Measurements from ENCODE around the gene TRNP1. TPM values are rescaled to one million over a fixed set of nuclear protein-coding genes. Genes with fewer than 3 reads are reported as not detected.

The TRNP1 gene
- total RNA-seq, 1 donor from 2014 or later: 48.8 TPM

DNA sequence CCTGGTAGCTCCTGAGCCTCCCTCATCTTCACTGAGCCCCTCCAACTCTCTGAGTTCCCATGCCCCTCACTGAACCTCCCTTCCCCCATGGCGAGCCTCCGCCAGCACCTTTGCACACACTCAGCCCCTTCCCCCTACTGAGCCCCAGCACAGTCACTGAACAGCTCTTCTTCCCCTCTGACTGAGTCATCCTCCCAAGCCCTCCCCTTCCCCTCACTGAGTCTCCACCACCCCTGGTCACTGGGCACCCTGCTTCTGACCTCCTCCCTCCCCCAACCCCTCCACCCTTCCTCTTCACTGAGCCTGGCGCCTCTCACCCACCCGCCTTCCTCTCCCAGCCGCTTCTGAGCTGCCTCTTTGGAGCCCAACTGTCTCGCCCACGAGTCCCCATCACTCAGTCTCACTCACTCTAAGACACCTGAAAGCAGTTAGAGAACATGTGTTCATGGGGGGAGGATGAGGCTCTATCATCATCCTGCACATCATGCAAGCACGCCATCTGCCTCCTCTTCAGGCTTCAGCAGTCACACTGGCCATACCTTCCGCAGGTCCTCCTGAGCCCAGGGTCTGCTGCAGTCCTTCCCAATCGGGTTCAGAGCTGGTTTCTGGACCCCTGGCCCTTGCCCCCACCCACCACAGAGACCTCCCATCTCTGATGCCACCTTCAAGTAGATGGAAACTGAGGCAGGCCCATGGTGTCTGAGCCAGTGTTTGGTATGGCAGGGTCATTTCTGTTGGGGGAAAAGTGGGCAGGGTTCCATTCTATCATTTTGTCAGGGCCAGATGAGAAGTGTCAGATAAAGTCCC lies 2.0 kb upstream of the TRNP1 start:
- DNase-seq (ENCODE audit: low spot score, unreplicated experiment): no peak
- Mint-ChIP-seq H3K4me1 (ENCODE audit: low read depth) (peaks cover 33% of the 10 kb centered on the region), H3K9me3 (ENCODE audit: low read depth) (no peaks in the 10 kb centered on the region), H3K27me3 (peaks cover 2% of the 10 kb centered on the region), H3K4me3 (ENCODE audit: low read depth) (peak overlapping the region; percentile 5), H3K27ac (peak overlapping the region; percentile 97), H3K36me3 (ENCODE audit: insufficient read depth) (peaks cover 2% of the 10 kb centered on the region)
- TF ChIP-seq, protein P1, sequence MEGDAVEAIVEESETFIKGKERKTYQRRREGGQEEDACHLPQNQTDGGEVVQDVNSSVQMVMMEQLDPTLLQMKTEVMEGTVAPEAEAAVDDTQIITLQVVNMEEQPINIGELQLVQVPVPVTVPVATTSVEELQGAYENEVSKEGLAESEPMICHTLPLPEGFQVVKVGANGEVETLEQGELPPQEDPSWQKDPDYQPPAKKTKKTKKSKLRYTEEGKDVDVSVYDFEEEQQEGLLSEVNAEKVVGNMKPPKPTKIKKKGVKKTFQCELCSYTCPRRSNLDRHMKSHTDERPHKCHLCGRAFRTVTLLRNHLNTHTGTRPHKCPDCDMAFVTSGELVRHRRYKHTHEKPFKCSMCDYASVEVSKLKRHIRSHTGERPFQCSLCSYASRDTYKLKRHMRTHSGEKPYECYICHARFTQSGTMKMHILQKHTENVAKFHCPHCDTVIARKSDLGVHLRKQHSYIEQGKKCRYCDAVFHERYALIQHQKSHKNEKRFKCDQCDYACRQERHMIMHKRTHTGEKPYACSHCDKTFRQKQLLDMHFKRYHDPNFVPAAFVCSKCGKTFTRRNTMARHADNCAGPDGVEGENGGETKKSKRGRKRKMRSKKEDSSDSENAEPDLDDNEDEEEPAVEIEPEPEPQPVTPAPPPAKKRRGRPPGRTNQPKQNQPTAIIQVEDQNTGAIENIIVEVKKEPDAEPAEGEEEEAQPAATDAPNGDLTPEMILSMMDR (IDR thresholded peaks at IDR 0.05; ENCODE audit: unreplicated experiment): no peak

DNA sequence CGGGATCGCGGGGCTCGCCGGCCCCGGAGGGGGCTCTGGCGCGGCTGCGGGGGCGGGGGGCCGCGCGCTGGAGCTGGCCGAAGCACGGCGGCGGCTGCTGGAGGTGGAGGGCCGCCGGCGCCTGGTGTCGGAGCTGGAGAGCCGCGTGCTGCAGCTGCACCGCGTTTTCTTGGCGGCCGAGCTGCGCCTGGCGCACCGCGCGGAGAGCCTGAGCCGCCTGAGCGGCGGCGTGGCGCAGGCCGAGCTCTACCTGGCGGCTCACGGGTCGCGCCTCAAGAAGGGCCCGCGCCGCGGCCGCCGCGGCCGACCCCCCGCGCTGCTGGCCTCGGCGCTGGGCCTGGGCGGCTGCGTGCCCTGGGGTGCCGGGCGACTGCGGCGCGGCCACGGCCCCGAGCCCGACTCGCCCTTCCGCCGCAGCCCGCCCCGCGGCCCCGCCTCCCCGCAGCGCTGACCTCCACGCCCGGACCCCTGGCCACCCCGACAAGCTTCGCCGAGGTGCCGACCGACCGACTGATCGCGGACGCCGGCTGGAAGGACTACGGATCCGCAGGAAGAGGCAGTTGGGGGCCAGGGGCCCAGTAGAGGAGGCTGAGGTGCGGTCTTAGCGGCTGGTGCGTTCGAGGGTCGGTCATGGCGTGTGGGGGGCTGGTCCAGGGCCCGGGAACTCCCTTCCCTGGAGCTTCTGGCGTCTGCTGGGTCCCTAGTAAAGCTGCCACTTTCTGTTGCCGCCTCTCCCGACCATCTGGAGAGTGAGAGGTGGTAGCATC lies 711 bp downstream of the TRNP1 start:
- Mint-ChIP-seq H3K27me3 (peaks cover 2% of the 10 kb centered on the region), H3K4me1 (ENCODE audit: low read depth) (peaks cover 42% of the 10 kb centered on the region), H3K27ac (peak overlapping the region; percentile 49), H3K36me3 (ENCODE audit: insufficient read depth) (peaks cover 4% of the 10 kb centered on the region), H3K9me3 (ENCODE audit: low read depth) (no peaks in the 10 kb centered on the region), H3K4me3 (ENCODE audit: low read depth) (peak overlapping the region; percentile 83)
- TF ChIP-seq, protein P1 (IDR thresholded peaks at IDR 0.05; ENCODE audit: unreplicated experiment): no peak
- DNase-seq (ENCODE audit: low spot score, unreplicated experiment): peak; percentile 31

DNA sequence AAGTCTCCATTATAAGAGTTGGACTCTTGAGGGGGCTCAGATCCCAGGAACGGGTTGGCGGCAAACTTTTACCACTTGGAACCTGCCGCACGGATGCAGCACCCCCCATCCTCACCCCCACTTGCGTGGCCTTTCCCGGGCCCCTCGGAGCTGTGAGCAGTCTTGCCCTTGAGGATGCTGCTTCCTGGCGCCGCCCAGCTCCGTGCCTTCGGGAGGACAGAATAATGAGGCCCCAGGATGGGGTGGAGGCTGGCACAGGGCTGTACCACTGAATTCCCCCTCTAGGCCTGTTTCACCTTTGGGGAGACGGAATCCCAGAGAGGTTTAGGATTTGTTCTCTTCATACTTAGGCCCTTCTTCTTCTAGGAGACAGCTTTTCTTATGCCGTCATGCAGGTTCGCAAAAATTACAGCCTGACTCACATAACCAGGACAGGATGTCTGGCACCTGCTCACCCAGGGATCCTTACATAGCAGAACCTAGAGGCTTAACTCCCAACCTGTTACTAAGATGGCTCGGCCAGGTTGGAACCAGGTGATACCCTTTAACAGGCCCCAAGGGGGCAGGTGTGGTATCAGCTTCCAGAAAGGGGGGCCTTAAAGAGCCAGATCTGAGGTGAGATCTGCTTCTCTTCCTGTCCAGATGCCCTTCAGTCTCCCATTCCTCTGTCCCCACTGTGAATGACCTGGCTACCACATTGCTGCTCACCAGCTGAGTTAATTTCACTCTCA lies 1.5 kb downstream of the TRNP1 start:
- Mint-ChIP-seq H3K4me3 (ENCODE audit: low read depth) (peak overlapping the region; percentile 83), H3K27me3 (peaks cover 2% of the 10 kb centered on the region), H3K36me3 (ENCODE audit: insufficient read depth) (peaks cover 4% of the 10 kb centered on the region), H3K9me3 (ENCODE audit: low read depth) (no peaks in the 10 kb centered on the region), H3K4me1 (ENCODE audit: low read depth) (peaks cover 42% of the 10 kb centered on the region), H3K27ac (peak overlapping the region; percentile 70)
- no peak for DNase-seq (ENCODE audit: low spot score, unreplicated experiment)
- TF ChIP-seq, protein P1 (IDR thresholded peaks at IDR 0.05; ENCODE audit: unreplicated experiment): no peak

DNA sequence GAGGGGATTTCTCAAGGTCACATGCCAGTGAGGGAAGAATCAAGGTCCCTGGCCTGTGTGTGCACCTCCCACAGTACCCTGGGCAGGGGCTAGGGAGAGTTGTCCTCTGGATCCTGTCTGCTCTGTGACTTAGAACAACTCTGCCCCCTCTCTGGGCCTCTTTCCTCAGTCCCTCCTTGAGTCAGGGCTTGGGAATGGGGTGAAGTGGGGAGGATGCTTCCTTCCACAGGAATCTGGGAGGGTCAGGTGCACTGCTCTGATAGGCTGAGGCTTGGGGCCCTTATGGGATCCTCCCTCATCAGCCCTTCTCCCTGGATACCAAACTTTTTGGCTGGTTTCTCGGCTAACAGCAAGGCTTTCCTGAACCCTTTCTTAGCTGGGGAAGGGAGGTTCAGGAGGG lies 2.5 kb downstream of the TRNP1 start:
- no peak overlapping the region for H3K27ac Mint-ChIP-seq
- peaks cover 7% of the 10 kb centered on the region for H3K36me3 Mint-ChIP-seq (ENCODE audit: insufficient read depth)
- H3K27me3 Mint-ChIP-seq: peaks cover 2% of the 10 kb centered on the region
- peaks cover 38% of the 10 kb centered on the region for H3K4me1 Mint-ChIP-seq (ENCODE audit: low read depth)
- TF ChIP-seq, protein P1 (IDR thresholded peaks at IDR 0.05; ENCODE audit: unreplicated experiment): no peak
- DNase-seq (ENCODE audit: low spot score, unreplicated experiment): no peak
- H3K9me3 Mint-ChIP-seq (ENCODE audit: low read depth): no peaks in the 10 kb centered on the region
- peak overlapping the region; percentile 83 for H3K4me3 Mint-ChIP-seq (ENCODE audit: low read depth)

DNA sequence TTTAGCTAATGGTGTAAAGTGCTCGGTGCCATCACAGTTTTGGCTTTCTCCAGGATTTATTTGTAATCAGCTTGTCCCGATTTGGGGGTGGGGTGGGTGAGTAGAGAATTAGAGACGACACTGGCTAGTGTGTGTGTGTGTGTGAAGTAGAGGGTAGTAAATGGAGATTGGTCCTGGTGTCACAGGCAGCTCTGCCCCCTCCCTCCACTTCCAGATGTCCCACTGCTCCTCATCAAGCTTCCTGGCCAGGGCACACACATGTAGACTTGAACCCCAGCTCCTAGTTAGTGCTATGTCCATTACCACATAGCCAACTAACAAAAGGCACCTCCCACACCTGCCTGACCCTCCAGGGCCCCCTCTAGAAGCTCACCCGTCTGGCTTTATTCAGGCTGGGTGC lies 3.2 kb downstream of the TRNP1 start:
- Mint-ChIP-seq H3K36me3 (ENCODE audit: insufficient read depth) (peaks cover 7% of the 10 kb centered on the region), H3K4me3 (ENCODE audit: low read depth) (peak overlapping the region; percentile 41), H3K27ac (no peak overlapping the region), H3K27me3 (peaks cover 2% of the 10 kb centered on the region), H3K4me1 (ENCODE audit: low read depth) (peaks cover 37% of the 10 kb centered on the region), H3K9me3 (ENCODE audit: low read depth) (no peaks in the 10 kb centered on the region)
- TF ChIP-seq, protein P1 (IDR thresholded peaks at IDR 0.05; ENCODE audit: unreplicated experiment): no peak
- no peak for DNase-seq (ENCODE audit: low spot score, unreplicated experiment)
